IPS DF 19.7 (cell line): Measurements from ENCODE around the gene ZNF512B.
"Not testable (repeated sequence)": the region's sequence is repeated elsewhere in the genome, so short reads cannot be mapped to it uniquely, and the experiment has no call there.

ENCODE experiments used
- DNase-seq: peaks from one replicate; pipeline ENCODE4 v3.0.0-alpha.2; 2013; ENCODE audit warnings: low read depth, low spot score

Gene ZNF512B

GRCh38 chr20:63934271-63935068, 35.3 kb downstream of the ZNF512B start:
- no peak for DNase-seq

- no peak for DNase-seq
Observed at GRCh38 chr20:63933646-63934045, 36.1 kb downstream of the ZNF512B start.

GRCh38 chr20:63932606-63933160, 37.0 kb downstream of the ZNF512B start:
- no peak for DNase-seq

GRCh38 chr20:63931735-63932134, 38.0 kb downstream of the ZNF512B start:
- DNase-seq: no peak

- DNase-seq: no peak
Observed at GRCh38 chr20:63930971-63931553, 38.7 kb downstream of the ZNF512B start.

GRCh38 chr20:63929473-63929883, 40.3 kb downstream of the ZNF512B start:
- not testable (repeated sequence) for DNase-seq

GRCh38 chr20:63929071-63929470, 40.7 kb downstream of the ZNF512B start:
- DNase-seq: no peak

GRCh38 chr20:63926298-63926697, 43.4 kb downstream of the ZNF512B start:
- DNase-seq: no peak

- DNase-seq: no peak
Observed at GRCh38 chr20:63924241-63924640, 45.5 kb downstream of the ZNF512B start.

- DNase-seq: no peak
Observed at GRCh38 chr20:63923651-63924050, 46.1 kb downstream of the ZNF512B start.

GRCh38 chr20:63920226-63920625, 49.5 kb downstream of the ZNF512B start:
- no peak for DNase-seq

GRCh38 chr20:63919130-63919529, 50.6 kb downstream of the ZNF512B start:
- no peak for DNase-seq

- DNase-seq: no peak
Observed at GRCh38 chr20:63917811-63918210, 51.9 kb downstream of the ZNF512B start.

- DNase-seq: not testable (repeated sequence)
Observed at GRCh38 chr20:63916371-63916939, 53.3 kb downstream of the ZNF512B start.

GRCh38 chr20:63915471-63915870, 54.3 kb downstream of the ZNF512B start:
- DNase-seq: no peak

GRCh38 chr20:63913768-63914167, 56.0 kb downstream of the ZNF512B start:
- DNase-seq: no peak

- no peak for DNase-seq
Observed at GRCh38 chr20:63911176-63911575, 58.6 kb downstream of the ZNF512B start.

- DNase-seq: no peak
Observed at GRCh38 chr20:63908008-63908682, 61.6 kb downstream of the ZNF512B start.
